Cardiac fibroblast (primary cell): ENCODE results near the gene CLDN16.

ENCODE experiments used
- DNase-seq, 2 donors: peaks; one replicate each; pipeline versions ENCODE4 v3.0.0 to v3.0.0-alpha.2; 2010; ENCODE audit warnings: low read depth in 2 of 2
- H3K4me3 ChIP-seq, 2 donors: replicated peaks in 1 of 2; 1 replicate in 1 of 2; 2 replicates in 1 of 2; pipeline ENCODE4 v1.5.1; 2011; ENCODE audit warnings: low read depth in 2 of 2, low read length in 2 of 2, mild to moderate bottlenecking in 2 of 2, moderate library complexity in 1 of 2
- CTCF ChIP-seq: IDR thresholded peaks from one replicate; pipeline ENCODE4 v1.5.1; 2011; ENCODE audit warnings: low read depth, mild to moderate bottlenecking, low read length, inconsistent platforms

CLDN16 gene

GRCh38 chr3:190375671-190376070 lies 12.3 kb upstream of the CLDN16 start:
- H3K4me3 ChIP-seq = no peak overlapping the region
- TF ChIP-seq CTCF = no peak
- no peak for DNase-seq

- peak; percentile 91 to 96 for DNase-seq
- no peak for TF ChIP-seq CTCF
- H3K4me3 ChIP-seq = no peak overlapping the region
These were observed 9.6 kb upstream of the CLDN16 start for GRCh38 chr3:190378240-190378891.

GRCh38 chr3:190380184-190380583 lies 7.8 kb upstream of the CLDN16 start:
- DNase-seq = no peak
- TF ChIP-seq CTCF = no peak
- no peak overlapping the region for H3K4me3 ChIP-seq

- no peak overlapping the region for H3K4me3 ChIP-seq
- peak in 1 of 2 donors; percentile 32 for DNase-seq
- TF ChIP-seq CTCF = no peak
These were observed 6.5 kb upstream of the CLDN16 start for GRCh38 chr3:190381441-190381840.

GRCh38 chr3:190382082-190382481 lies 5.9 kb upstream of the CLDN16 start:
- H3K4me3 ChIP-seq = no peak overlapping the region
- no peak for TF ChIP-seq CTCF
- peak; percentile 31 to 93 for DNase-seq

- peak; percentile 68 for TF ChIP-seq CTCF
- peak; percentile 63 to 77 for DNase-seq
- H3K4me3 ChIP-seq = no peak overlapping the region
These were observed 3.6 kb upstream of the CLDN16 start for GRCh38 chr3:190384309-190384756.
